Karpas-422 (cell line): ENCODE data around the gene PRRT1. TPM values are rescaled to one million over a fixed set of nuclear protein-coding genes. Genes with fewer than 3 reads are reported as not detected.

Experiments used
- DNase-seq: peaks from one replicate; pipeline ENCODE4 v3.0.0-alpha.2; 2015
- H2AFZ ChIP-seq: fragments of 200-600 bp; sonication (generic); 2 replicates; pipeline ENCODE4 v1.6.1; 2014; ENCODE audit warnings: antibody characterized with exemption, low read length, mixed read lengths
- H3K27ac ChIP-seq: fragments of 200-600 bp; sonication (generic); 2 replicates; pipeline ENCODE4 v1.5.1; 2014; ENCODE audit warnings: mild to moderate bottlenecking, low read length, moderate library complexity
- H3K27me3 ChIP-seq: fragments of 200-600 bp; sonication (generic); 2 replicates; pipeline ENCODE4 v1.6.1; 2014; ENCODE audit warnings: low read length, mixed read lengths
- H3K36me3 ChIP-seq: fragments of 200-600 bp; sonication (generic); 2 replicates; pipeline ENCODE4 v1.6.1; 2014; ENCODE audit warnings: low read length, mixed read lengths; ENCODE audit not compliant: insufficient read depth
- H3K4me1 ChIP-seq: fragments of 200-600 bp; sonication (generic); 2 replicates; pipeline ENCODE4 v1.6.1; 2014; ENCODE audit warnings: mild to moderate bottlenecking, low read length, mixed read lengths
- H3K4me2 ChIP-seq: fragments of 200-600 bp; sonication (generic); 2 replicates; pipeline ENCODE4 v1.6.1; 2014; ENCODE audit warnings: low read length, low read depth, mild to moderate bottlenecking; ENCODE audit not compliant: poor library complexity, severe bottlenecking
- H3K4me3 ChIP-seq: fragments of 200-600 bp; sonication (generic); 2 replicates; pipeline ENCODE4 v1.5.1; 2014; ENCODE audit warnings: mild to moderate bottlenecking, antibody characterized with exemption, low read length, mixed read lengths
- H3K79me2 ChIP-seq: fragments of 200-600 bp; sonication (generic); 2 replicates; pipeline ENCODE4 v1.6.1; 2014; ENCODE audit warnings: mild to moderate bottlenecking, low read length, mixed read lengths
- H3K9ac ChIP-seq: fragments of 200-600 bp; sonication (generic); 2 replicates; pipeline ENCODE4 v1.6.0; 2014; ENCODE audit warnings: low read length
- H3K9me2 ChIP-seq: fragments of 200-600 bp; sonication (generic), shearing (Covaris generic); replicated peaks from 2 replicates; pipeline ENCODE4 v1.6.0; 2014; ENCODE audit warnings: mild to moderate bottlenecking, low read length, moderate library complexity; ENCODE audit not compliant: insufficient read depth
- H3K9me3 ChIP-seq: fragments of 300-700, 200-600 bp; sonication (generic); 2 replicates; pipeline ENCODE4 v1.6.1; 2014; ENCODE audit warnings: low read length, mixed read lengths
- H4K20me1 ChIP-seq: fragments of 200-600 bp; sonication (generic); 2 replicates; pipeline ENCODE4 v1.6.1; 2014; ENCODE audit warnings: mild to moderate bottlenecking, antibody characterized with exemption, low read length, low read depth; ENCODE audit not compliant: insufficient read depth
- total RNA-seq: library from RNA; depleted of rRNA; stranded (reverse); fragments of >200 nt; shearing (Covaris generic); gene quantifications from 2 replicates; pipeline ENCODE4 v1.2.3, GENCODE V29; 2014; ENCODE audit warnings: low replicate concordance

The PRRT1 gene
- total RNA-seq, 1 experiment from 2014 or later: 0.75 TPM

GRCh38 chr6:32118782-32119628 lies 32.7 kb downstream of the PRRT1 start:
- no peak overlapping the region for H3K4me3 ChIP-seq
- H3K9me3 ChIP-seq: no peaks in the 10 kb centered on the region
- no peaks in the 10 kb centered on the region for H3K4me1 ChIP-seq
- DNase-seq: peak; percentile 87
- H3K36me3 ChIP-seq: peaks cover 7% of the 10 kb centered on the region
- H2AFZ ChIP-seq: no peak overlapping the region
- no peaks in the 10 kb centered on the region for H3K79me2 ChIP-seq
- H4K20me1 ChIP-seq: no peaks in the 10 kb centered on the region
- no peaks in the 10 kb centered on the region for H3K9me2 ChIP-seq
- no peaks in the 10 kb centered on the region for H3K27me3 ChIP-seq
- H3K9ac ChIP-seq: no peak overlapping the region
- H3K27ac ChIP-seq: no peak overlapping the region
- H3K4me2 ChIP-seq: no peak overlapping the region

DNA sequence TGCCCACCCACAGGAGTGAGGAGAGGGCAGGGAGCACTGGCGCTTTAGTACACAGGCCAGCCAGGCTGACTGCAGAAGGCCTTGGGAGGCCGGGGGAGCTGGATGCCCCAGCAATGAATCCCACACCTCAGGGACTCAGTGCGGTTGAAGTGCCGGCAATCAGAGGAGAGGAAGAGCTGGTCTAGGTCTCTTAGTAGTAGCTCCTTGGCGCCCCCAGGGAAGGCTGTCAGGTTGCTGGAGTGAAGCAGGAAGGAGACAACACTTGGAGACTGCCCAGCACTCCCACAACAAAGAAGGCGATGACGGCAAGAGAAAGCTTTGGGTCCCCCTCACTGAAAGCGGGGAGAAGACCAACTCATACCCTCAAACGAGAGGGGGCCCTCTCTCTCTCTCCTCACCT lies 34.3 kb downstream of the PRRT1 start:
- Histone ChIP-seq H3K9me2 (no peaks in the 10 kb centered on the region), H3K4me1 (no peaks in the 10 kb centered on the region), H2AFZ (no peak overlapping the region), H3K4me3 (no peak overlapping the region), H3K79me2 (no peaks in the 10 kb centered on the region), H3K9me3 (no peaks in the 10 kb centered on the region), H3K4me2 (no peak overlapping the region), H3K9ac (no peak overlapping the region), H3K36me3 (peaks cover 7% of the 10 kb centered on the region), H3K27ac (no peak overlapping the region), H4K20me1 (no peaks in the 10 kb centered on the region), H3K27me3 (no peaks in the 10 kb centered on the region)
- no peak for DNase-seq

GRCh38 chr6:32116674-32117073 lies 35.1 kb downstream of the PRRT1 start:
- peak; percentile 64 for DNase-seq

DNA sequence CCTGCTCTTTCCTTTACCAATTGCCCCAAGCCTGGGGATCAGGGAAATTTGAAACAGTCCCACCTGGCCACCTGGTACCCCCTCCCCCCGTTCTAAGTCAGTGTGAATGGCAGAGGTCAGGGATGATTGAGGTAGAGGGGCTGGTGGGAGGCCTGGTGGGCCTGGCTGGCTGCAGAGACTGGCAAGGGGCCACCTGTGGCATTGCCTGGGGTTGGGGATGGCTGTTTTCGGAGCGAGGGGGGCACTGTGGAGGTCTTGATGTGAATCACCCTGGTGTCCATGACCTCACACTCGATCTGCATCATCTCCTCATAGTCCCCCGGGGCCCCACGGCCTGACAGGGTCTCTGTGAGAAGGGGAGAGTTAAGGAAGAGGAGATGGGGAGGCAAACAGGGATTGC lies 36.1 kb downstream of the PRRT1 start:
- Histone ChIP-seq H4K20me1 (no peaks in the 10 kb centered on the region), H3K27me3 (no peaks in the 10 kb centered on the region), H3K9me2 (no peaks in the 10 kb centered on the region), H2AFZ (no peak overlapping the region), H3K27ac (no peak overlapping the region), H3K9ac (no peak overlapping the region), H3K79me2 (no peaks in the 10 kb centered on the region), H3K4me1 (no peaks in the 10 kb centered on the region), H3K4me2 (no peak overlapping the region), H3K36me3 (peaks cover 7% of the 10 kb centered on the region), H3K9me3 (no peaks in the 10 kb centered on the region), H3K4me3 (no peak overlapping the region)
- no peak for DNase-seq

More at GRCh38 chr6:32116674-32117073, 35.1 kb downstream of the PRRT1 start:
- no peaks in the 10 kb centered on the region for H3K9me2 ChIP-seq
- H3K36me3 ChIP-seq: peaks cover 7% of the 10 kb centered on the region
- no peaks in the 10 kb centered on the region for H3K9me3 ChIP-seq
- H3K4me3 ChIP-seq: no peak overlapping the region
- H3K9ac ChIP-seq: no peak overlapping the region
- H3K4me2 ChIP-seq: no peak overlapping the region
- H3K27me3 ChIP-seq: no peaks in the 10 kb centered on the region
- no peak overlapping the region for H3K27ac ChIP-seq
- H3K4me1 ChIP-seq: no peaks in the 10 kb centered on the region
- H2AFZ ChIP-seq: no peak overlapping the region
- no peaks in the 10 kb centered on the region for H4K20me1 ChIP-seq
- H3K79me2 ChIP-seq: no peaks in the 10 kb centered on the region

DNA sequence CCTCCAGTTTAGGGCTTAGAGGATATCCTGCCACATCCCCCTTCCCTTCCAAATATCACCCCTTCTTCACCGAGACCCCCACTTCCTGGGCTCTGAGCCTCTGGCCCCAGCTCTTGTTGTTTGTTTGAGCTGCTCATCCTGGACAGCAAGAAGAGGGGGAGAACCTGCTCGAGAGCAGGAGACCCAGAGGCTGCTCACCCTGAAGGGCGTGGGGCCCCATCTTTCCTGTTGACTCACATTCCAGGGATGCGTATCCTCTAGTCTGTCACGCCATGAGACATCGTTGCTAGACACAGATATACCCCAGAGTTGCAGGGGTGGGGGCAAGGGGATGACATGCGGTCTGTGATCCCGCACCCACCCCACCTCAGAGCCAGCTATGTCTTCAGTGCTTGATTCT lies 36.9 kb downstream of the PRRT1 start:
- Histone ChIP-seq H3K9me2 (no peaks in the 10 kb centered on the region), H3K9ac (no peak overlapping the region), H4K20me1 (no peaks in the 10 kb centered on the region), H3K27me3 (no peaks in the 10 kb centered on the region), H3K4me2 (no peak overlapping the region), H3K9me3 (no peaks in the 10 kb centered on the region), H3K36me3 (peaks cover 7% of the 10 kb centered on the region), H3K27ac (no peak overlapping the region), H3K4me1 (no peaks in the 10 kb centered on the region), H2AFZ (no peak overlapping the region), H3K79me2 (no peaks in the 10 kb centered on the region), H3K4me3 (no peak overlapping the region)
- DNase-seq: no peak

DNA sequence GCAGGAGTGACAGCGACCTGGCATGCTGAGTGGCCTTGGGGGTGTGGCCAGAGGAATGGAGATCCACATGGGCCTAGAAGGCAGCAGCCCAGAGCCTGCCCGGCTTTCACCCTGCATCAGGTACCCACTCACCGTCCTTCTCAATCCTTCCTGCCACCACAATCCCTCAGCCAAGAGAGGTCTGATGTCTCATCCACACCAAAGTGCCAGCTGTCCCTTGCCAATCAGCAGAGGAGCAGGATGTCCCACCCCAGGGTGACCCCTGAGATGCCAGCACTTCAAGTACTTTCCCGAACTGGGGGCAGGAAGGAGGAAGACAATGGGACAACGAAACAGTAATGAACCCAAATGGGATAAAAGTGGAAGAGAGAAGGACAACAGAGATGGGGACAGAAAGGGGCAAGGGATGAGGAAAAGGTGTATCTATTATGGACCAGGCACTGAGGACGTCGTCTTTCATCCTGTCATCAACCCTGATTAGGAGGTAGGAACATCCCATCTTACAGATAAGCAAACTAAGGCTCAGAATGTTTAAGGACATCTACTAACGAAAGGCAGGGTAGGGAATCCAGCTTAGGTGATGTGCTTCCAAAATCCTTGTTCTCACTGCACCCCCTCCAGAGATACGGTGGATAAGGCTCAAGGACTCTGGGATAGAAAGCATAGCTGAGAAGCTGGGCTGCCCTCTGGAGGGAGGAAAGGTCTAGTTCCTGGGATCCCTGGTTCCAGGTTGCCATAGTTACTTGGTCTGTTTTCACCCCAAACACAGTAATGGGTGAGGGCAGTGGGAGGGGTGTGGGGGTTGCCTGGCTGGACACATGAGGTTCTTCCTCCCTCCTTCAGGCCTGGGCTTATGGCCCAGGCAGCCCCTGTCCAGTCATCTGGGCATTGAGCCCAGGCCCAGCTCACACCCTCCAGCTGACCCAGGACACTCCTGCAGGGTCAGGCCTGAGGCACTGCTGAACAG lies 38.1 kb downstream of the PRRT1 start:
- no peak for DNase-seq
- H3K9me3 ChIP-seq: no peaks in the 10 kb centered on the region
- H3K27me3 ChIP-seq: no peaks in the 10 kb centered on the region
- no peak overlapping the region for H3K4me2 ChIP-seq
- H3K4me1 ChIP-seq: no peaks in the 10 kb centered on the region
- no peaks in the 10 kb centered on the region for H4K20me1 ChIP-seq
- H3K36me3 ChIP-seq: peaks cover 7% of the 10 kb centered on the region
- no peak overlapping the region for H3K27ac ChIP-seq
- H3K79me2 ChIP-seq: no peaks in the 10 kb centered on the region
- no peaks in the 10 kb centered on the region for H3K9me2 ChIP-seq
- no peak overlapping the region for H2AFZ ChIP-seq
- H3K4me3 ChIP-seq: no peak overlapping the region
- no peak overlapping the region for H3K9ac ChIP-seq

GRCh38 chr6:32112431-32112980 lies 39.2 kb downstream of the PRRT1 start:
- H3K9me2 ChIP-seq: no peaks in the 10 kb centered on the region
- DNase-seq: no peak
- no peaks in the 10 kb centered on the region for H3K27me3 ChIP-seq
- H3K79me2 ChIP-seq: no peaks in the 10 kb centered on the region
- H4K20me1 ChIP-seq: no peaks in the 10 kb centered on the region
- no peak overlapping the region for H3K9ac ChIP-seq
- H2AFZ ChIP-seq: no peak overlapping the region
- H3K4me2 ChIP-seq: no peak overlapping the region
- no peak overlapping the region for H3K27ac ChIP-seq
- no peaks in the 10 kb centered on the region for H3K9me3 ChIP-seq
- H3K4me3 ChIP-seq: no peak overlapping the region
- H3K36me3 ChIP-seq: peaks cover 3% of the 10 kb centered on the region
- H3K4me1 ChIP-seq: no peaks in the 10 kb centered on the region
